Measurements from ENCODE around the gene SELPLG.

Gene SELPLG

GRCh38 chr12:108618079-108618952 lies 15.4 kb downstream of the SELPLG start:
- peak; percentile 66 to 86 for DNase-seq

DNA sequence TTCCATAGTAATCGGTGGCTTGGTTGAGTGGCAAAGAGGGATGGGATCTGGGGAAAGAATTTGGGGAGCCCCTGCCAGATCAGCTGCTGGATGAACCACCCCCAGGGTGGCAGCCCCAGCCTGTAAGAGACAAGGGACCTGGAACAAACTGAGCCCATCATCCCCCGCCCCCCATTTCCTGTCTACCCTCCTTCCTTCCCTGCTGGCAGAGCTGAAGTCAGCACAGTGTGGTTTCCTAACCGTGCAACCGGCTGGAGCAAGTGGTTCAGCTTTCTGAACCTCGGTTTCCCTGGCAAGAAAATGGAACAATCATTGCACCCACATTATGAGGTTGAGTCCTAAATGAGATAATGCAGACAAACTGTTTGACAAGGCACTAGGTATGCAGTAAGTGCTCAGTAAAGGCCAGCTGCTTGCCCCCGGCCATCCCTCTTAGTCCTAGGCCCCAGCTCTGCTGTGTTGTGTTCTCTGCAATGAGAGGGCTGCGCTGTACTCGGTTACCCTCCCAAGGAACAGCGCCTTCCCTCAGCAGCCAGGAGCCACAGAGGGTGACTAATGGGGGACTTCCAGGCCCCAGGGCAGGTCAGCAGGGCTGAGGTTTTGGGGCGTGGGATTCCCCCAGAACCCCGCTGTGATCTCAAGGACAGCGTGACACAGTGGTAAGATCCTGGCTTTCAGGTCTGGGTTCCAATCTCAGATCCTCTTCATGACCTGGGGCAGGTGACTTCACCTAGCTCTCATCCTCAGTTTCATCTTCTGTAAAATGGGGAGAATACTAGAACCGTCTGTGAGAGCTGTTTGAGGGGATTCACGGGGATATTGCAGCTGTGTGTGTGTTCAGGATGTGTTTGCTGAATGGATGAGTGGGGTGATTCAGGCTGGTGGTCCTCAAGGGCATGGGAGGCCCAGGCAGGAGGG lies 16.5 kb downstream of the SELPLG start:
- no peak for DNase-seq

DNA sequence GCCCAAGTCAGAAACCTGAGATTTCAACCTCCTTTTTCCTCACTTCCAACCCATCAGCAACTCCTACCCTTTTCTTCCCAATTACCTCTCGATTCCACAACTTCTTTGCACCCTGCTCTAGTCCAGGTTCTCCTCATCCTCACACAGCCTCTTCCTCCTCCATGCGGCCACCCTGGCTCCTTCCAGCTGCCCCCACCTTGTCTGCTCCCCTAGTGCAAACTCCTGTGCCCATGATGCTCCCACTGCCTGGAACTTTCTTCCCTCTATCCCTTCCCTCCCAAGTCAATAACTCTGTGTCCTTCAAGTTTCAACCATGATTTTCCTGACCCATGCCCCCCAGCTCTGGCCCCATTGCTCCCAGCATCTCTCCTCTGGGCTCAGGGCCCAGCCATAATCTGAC lies 17.3 kb downstream of the SELPLG start:
- DNase-seq = no peak

- no peak for DNase-seq
Observed at GRCh38 chr12:108615918-108616317, 17.8 kb downstream of the SELPLG start.

DNA sequence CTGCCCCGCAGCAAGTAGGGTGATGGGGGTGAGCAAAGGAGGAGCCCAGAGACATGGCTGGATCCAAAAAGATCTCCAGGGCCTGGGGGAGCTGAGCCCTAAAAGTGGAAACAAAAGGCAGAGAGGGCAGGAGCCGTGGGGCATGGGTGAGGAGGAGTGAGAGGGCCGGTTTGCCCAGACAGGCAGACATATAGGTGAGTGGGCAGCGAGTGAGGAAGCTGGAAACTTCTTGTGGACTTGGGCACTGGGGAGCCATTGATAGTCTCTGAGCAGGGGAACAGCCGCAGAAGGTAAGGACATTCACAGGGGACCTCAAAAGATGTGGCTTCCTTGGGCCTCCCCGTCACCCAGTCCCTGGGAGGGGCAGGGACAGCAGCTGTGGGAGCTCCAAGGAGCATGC lies 19.1 kb downstream of the SELPLG start:
- DNase-seq = no peak

DNA sequence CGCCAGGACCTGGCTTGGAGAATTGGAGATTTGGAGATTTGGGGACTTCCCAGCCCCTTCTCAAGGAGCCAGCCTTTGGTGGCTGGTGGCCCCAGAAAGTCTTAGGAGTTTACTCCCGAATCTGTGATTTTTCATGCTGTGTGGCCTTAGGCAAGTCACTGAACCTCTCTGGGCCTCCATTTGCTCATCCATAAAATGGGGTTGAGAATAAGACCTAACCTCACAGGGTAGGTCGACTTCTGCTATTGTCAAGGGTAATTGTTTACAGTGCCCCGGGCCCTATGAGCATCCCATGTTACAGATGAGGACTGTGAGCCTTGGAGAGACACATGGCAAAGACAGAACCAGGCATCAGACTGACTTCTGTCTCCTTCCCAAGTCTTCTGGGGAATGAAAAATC lies 19.7 kb downstream of the SELPLG start:
- no peak for DNase-seq

- no peak for DNase-seq
Observed at GRCh38 chr12:108613548-108613947, 20.1 kb downstream of the SELPLG start.

GRCh38 chr12:108612788-108613282 lies 20.9 kb downstream of the SELPLG start:
- no peak for DNase-seq

- no peak for DNase-seq
Observed at GRCh38 chr12:108611884-108612415, 21.7 kb downstream of the SELPLG start.

GRCh38 chr12:108610856-108611605 lies 22.7 kb downstream of the SELPLG start:
- DNase-seq = no peak

- DNase-seq = no peak
Observed at GRCh38 chr12:108610336-108610815, 23.3 kb downstream of the SELPLG start.

- no peak for DNase-seq
Observed at GRCh38 chr12:108609537-108610335, 24.0 kb downstream of the SELPLG start.

DNA sequence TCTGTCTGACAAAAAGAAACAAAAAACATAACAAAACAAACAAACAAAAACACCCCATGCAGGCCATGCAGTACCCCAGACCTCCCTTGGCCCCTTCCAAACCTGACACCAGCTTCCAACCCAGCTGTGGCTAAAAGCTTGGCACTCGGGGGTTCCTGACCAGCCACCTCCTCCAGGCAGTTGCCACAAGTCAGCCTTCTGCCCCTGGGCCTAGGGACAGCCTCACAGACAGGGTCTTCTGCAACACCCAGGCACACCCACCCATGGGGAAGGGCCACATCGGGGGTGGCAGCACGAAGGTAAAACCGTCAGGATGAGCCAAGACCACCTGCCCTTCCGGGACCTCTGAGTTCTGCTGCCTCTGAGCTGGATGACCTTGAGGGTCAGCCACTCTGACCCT lies 25.1 kb downstream of the SELPLG start:
- DNase-seq = no peak

DNA sequence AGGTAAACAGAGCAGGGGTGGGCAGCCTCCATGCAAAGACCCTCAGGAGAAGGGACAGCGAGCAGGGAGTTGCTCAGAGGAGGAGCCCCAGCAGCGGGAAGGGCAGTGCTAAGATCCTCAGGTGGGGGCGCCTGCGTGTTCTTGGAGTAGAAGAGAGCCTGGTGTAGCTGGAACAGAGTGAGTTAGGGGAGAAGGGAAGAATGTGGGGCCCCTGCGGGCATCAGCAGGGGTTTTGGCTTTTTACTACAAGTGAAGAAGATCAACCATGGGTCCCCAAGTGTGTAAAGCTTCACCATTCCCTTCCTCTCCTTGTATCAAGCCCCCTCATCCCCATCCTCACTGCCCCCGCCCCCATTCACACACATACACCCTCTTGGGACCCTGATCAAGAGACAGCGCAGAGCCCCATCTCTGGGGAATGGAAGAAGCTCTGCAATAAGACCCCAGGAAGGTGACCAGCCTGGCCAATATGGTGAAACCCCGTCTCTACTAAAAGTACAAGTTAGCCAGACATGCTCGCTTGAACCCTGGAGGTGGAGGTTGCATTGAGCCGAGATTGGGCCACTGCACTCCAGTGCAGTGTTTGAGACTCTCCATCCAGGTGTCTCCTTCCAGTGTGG lies 25.6 kb downstream of the SELPLG start:
- DNase-seq = no peak

GRCh38 chr12:108606492-108606891 lies 27.2 kb downstream of the SELPLG start:
- DNase-seq = no peak

GRCh38 chr12:108605690-108606406 lies 27.8 kb downstream of the SELPLG start:
- DNase-seq = no peak

DNA sequence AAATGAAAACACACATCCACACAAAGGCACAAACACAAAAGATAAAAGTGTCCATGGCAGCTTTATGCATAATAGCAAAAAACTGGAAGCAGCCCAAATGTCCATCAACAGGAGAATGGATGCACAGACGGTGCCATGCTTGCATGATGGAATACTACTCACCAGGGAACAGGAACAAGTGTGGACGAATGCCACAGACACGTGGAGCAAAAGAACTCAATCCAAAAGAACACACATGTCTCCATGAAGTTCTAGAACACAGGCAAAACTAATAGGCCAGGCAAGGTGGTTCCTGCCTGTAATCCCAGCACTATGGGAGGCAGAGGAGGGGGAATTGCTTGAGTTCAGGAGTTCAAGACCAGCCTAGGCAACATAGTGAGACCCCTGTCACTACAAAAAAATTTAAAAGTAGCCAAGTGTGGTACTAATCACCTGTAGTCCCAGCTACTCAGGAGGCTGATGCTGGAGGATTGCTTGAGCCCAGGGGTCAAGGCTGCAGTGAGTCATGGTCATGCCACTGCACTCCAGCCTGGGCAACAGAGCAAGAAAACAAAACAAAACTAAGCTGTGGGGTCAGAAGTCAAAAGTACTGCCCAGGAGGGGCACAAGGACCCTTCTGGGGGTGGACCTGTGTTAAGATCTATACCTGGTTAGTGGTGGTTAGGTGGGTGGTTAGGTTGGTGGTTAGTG lies 28.5 kb downstream of the SELPLG start:
- DNase-seq = no peak

DNA sequence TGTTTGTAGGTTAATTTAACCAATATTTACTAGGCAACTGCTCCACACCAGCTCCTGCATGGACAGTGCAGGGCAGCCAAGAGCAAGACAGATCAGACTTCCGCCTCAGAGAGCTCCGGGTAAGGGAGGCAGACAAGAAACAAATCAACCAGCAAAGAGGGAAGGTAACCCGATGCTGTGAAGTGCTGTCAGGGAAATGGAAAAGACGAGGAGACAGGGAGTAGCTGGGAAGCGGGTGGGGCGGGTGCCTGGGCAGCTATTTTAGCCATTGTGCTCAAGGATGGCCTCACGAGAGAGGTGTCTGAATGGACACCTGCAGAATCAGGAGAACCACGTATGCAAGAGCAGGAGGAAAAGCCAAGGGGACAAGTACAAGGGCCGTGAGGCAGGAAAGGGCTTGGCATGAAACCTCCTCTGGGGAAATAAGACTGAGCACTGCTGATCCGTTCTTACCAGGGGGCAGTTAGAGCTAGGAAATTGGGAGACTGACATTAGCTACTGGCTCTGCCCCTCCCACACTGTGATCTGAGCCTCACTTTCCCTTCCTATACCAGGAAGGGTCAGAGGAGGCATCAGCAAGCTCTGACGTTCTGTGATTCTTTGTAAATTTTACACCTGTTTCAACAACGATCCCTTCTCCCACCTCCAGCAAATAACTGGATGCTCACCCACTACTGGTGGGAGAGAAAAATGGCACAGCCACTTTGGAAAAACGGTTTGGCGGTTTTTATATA lies 29.3 kb downstream of the SELPLG start:
- peak in 1 of 2 experiments; percentile 20 for DNase-seq

DNA sequence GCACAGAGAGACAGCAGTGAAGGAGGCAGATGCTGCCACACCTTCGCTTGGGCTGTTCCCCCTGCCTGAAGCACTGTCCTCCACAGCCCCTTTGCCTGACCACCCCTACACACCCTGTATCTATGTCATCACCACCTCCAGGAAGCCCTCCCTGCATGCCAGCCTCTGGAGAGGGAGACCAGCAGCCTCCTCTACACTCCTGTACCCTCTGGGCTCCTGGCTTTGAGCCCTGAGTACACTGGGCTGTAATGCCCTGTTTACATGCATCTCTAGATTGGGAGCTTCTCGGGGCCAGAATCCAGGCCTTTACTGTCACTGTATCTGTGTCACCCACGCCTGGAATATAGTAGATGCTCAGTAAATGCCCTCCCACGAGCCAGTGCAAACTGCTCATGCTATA lies 30.0 kb downstream of the SELPLG start:
- no peak for DNase-seq
